Psoas muscle (tissue), 8 donors: Measurements from ENCODE around the gene MROH7. TPM values are rescaled to one million over a fixed set of nuclear protein-coding genes. Genes with fewer than 3 reads are reported as not detected.

Experiments
- ATAC-seq, 4 donors: fragments of 200-7000 bp; cut with Tn5 transposase; one replicate each; pipeline ENCODE4 v1.9.1; 2020; ENCODE audit warnings: moderate library complexity in 3 of 4, mild to moderate bottlenecking in 2 of 4
- DNase-seq, 2 donors: peaks; one replicate each; pipeline ENCODE4 v3.0.0-alpha.2; 2020
- H3K27ac ChIP-seq: fragments of 200-600 bp; one replicate; pipeline ENCODE4 v1.8.0; 2022
- H3K27me3 ChIP-seq, 3 donors: fragments of 200-600 bp in 1 of 3; one replicate each; pipeline versions ENCODE4 v1.6.1 to v1.8.0; 2013 to 2022; ENCODE audit warnings: low read length in 2 of 3, mild to moderate bottlenecking in 2 of 3, moderate library complexity in 1 of 3; ENCODE audit not compliant: insufficient read depth in 3 of 3
- H3K36me3 ChIP-seq, 2 donors: fragments of 200-600 bp in 1 of 2; one replicate each; pipeline versions ENCODE4 v1.6.1 to v1.8.0; 2013 to 2022; ENCODE audit warnings: low read depth in 1 of 2, mild to moderate bottlenecking in 1 of 2, moderate library complexity in 1 of 2; ENCODE audit not compliant: insufficient read depth in 1 of 2
- H3K4me1 ChIP-seq: fragments of 200-600 bp; one replicate; pipeline ENCODE4 v1.8.0; 2022
- H3K4me3 ChIP-seq: fragments of 200-600 bp; one replicate; pipeline ENCODE4 v1.8.0; 2022; ENCODE audit warnings: mild to moderate bottlenecking
- H3K9me3 ChIP-seq: fragments of 200-600 bp; one replicate; pipeline ENCODE4 v1.8.0; 2022
- CTCF ChIP-seq: fragments of 200-600 bp; IDR thresholded peaks from one replicate; pipeline ENCODE4 v1.8.0; 2022; ENCODE audit warnings: antibody characterized with exemption
- WGBS, 3 donors: extraction: QIAGEN DNeasy Blood & Tissue Kit; methylation state at CpG; one replicate each; pipeline versions ENCODE4 v1.1.6 to v1.1.7; 2013; 5-methylcytosine and 5-hydroxymethylcytosine counted together
- intact Hi-C, 2 donors: fragments of 100-400 bp; cut with DNase I; formaldehyde crosslinking; loops; one replicate each; pipeline versions ENCODE4 v1.11.0 to v1.14.2; 2022
- polyA plus RNA-seq, 3 donors: library from polyadenylated mRNA; stranded (reverse); fragments of 200-250 nt; gene quantifications; one replicate each; pipeline ENCODE4 v1.2.3, GENCODE V29; 2013
- total RNA-seq, 4 donors: library from RNA; stranded (reverse); fragmentation: NEBNext Ultra II Directional in 2 of 4; extraction: Animal tissue kit (Norgen Biotek cat#: 25700) in 2 of 4; gene quantifications; one replicate each; pipeline versions ENCODE4 v1.2.1 to v1.2.4, GENCODE V29; 2021 to 2023
- donor health status: healthy with polysubstance abuse.
- donor health status: DM: no; HTN: no; CAD: no; lungs with moderate emphysema.
- donor health status: Bipolar disorder and iron deficiency.
- donor health status: healthy.
- donor health status: DM: yes; HTN: yes; CAD: no.
- donor health status: DM: no; HTN: no; CAD: no.
- donor health status: DM: no; HTN: no; CAD: no.
- donor health status: DM: yes; HTN: yes; CAD: no.

Gene MROH7
- total and polyA plus RNA-seq, 7 donors: 0.05 to 7.0 (median 1.1) TPM

DNA sequence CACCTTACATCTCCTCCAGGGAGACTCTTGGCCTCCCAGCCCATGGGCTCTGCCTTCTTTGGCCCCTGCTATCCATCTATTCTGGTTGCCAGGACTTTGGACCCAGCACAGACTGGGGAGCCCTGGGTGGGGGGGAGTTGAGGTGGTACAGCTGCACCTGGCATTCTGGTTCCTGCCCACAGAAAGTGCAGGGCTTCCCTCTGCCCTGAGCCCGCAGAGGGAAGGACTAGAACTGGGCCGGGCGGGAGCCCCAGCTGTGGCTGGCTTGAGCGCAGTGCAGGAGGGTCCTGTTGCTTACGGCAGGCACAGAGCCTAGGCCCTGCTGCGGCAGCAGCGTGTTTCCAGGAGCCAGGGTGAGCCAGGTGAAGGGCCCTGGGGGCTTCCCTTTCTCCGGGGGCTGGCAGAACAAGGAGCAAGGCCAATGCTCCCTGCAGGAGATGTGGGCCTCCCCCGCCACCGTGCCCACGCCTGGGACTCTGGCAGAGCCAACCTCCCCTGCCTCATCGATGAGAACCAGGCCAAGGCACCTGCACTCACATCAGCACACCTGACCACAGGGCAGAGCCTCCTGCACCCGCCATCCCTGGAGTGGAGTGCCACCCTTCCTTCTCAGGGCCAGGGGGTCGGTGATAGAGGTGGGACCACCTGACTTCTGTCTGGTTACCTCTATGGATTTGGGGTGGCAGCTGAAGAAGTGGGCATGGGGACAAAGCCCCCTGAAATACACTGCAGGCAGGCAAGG is 106.7 kb downstream of the MROH7 start:
- WGBS, 3 donors: 77 to 84% (median 81%) methylated on average over 14 of the region's 14 CpGs
- no peak for ATAC-seq
- no peaks in the 10 kb centered on the region for H3K27me3 ChIP-seq

DNA sequence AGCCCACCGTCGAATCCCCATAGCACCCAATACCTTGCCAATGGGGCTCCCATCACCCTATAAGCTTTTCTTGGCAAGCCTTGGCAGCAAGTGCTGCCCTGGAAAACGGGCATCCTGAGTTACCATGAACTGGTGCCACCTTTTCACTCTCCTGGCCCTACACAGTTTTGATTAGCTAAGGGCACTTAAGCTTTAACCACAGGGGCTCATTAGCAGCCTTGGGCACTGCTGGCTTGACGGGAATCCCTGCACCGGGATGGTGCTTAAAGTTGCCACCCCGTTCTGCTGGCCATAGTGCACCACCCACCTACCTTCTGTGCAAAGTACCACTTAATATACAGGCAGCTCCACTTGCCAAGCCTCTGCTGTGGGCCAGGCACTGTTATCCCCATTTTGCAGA is 109.0 kb downstream of the MROH7 start:
- no peak overlapping the region for H3K4me3 ChIP-seq
- ATAC-seq (no peak), DNase-seq (no peak)
- H3K9me3 ChIP-seq: no peaks in the 10 kb centered on the region
- H3K27ac ChIP-seq: no peak overlapping the region
- H3K36me3 ChIP-seq: no peaks in the 10 kb centered on the region
- 70 to 73% (median 72%) methylated on average over 6 of the region's 6 CpGs for WGBS, 3 donors
- TF ChIP-seq CTCF: no peak
- H3K27me3 ChIP-seq: no peaks in the 10 kb centered on the region
- intact Hi-C loops: no loop called here
- H3K4me1 ChIP-seq: peaks cover 4% of the 10 kb centered on the region

More for the DNA sequence above, 106.7 kb downstream of the MROH7 start:
- no peak for TF ChIP-seq CTCF
- no peak for DNase-seq
- Histone ChIP-seq H3K9me3 (no peaks in the 10 kb centered on the region), H3K27ac (no peak overlapping the region), H3K4me1 (no peaks in the 10 kb centered on the region), H3K36me3 (peaks cover 0 to 9% of the 10 kb centered on the region in 2 donors), H3K4me3 (no peak overlapping the region)
- intact Hi-C loops: no loop called here

DNA sequence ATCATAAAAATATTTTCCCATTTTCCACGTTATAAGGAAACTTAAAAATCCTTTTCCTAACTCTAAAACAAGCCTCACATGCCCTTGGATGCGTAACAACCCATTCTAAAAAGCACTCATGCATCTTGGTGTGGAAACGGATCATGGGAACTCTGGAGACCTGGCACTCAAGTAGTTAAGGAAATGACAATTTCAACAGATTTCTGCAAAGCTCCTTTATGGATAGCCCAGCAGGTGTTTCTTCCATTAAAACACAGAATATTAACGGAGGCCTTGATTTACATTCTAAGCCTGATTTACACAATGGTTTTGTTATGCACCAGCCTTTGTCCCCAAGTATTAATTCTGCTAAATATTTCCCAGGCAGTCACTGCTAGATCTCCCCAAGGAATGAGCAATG is 109.8 kb downstream of the MROH7 start:
- intact Hi-C loops: no loop called here
- WGBS, 3 donors: 58 to 63% (median 60%) methylated on average over 4 of the region's 4 CpGs
- TF ChIP-seq CTCF: no peak
- ATAC-seq (no peak), DNase-seq (no peak)
- H3K27me3 ChIP-seq: no peaks in the 10 kb centered on the region
- no peak overlapping the region for H3K4me3 ChIP-seq
- H3K9me3 ChIP-seq: no peaks in the 10 kb centered on the region
- peaks cover 6% of the 10 kb centered on the region for H3K4me1 ChIP-seq
- H3K36me3 ChIP-seq: peaks cover 0 to 4% of the 10 kb centered on the region in 2 donors
- H3K27ac ChIP-seq: no peak overlapping the region

DNA sequence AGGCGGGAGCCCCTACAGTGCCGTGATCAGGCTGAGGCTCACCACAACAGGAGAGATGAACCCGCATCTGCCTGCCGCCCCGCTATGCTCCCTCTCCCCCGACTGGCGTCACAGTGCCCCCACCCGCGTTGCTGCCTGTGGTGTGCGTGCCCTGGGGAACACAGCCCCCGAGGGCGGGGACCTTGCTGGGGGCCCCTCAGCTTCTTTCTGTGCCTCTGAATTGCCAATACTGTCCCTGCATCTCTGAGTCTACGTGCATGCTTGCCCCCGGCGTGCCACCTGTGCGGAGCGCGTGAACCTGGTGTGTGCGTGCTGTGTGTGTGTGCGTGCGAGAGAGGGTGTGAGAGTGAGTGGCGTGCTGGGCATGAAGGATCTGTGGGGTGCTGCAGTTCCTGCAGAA is 112.5 kb downstream of the MROH7 start:
- no peaks in the 10 kb centered on the region for H3K9me3 ChIP-seq
- H3K4me3 ChIP-seq: no peak overlapping the region
- H3K27ac ChIP-seq: no peak overlapping the region
- TF ChIP-seq CTCF: no peak
- 91 to 94% (median 93%) methylated on average over 22 of the region's 22 CpGs for WGBS, 3 donors
- DNase-seq: no peak
- peaks cover 10 to 28% of the 10 kb centered on the region in 2 donors for H3K36me3 ChIP-seq
- no peak for ATAC-seq
- H3K27me3 ChIP-seq: no peaks in the 10 kb centered on the region
- peaks cover 6% of the 10 kb centered on the region for H3K4me1 ChIP-seq
- intact Hi-C loops: no loop called here
